Activated naive CD8-positive, alpha-beta T cell treated with anti-CD3 and anti-CD28 coated beads, Interleukin-2, amount 50 U/mL, for 24 hours (primary cell): ENCODE results near the gene ARHGEF5.
A peak's percentile ranks its signal among the peaks of the same experiment; 100 is the strongest.
"Not testable (repeated sequence)": the region's sequence is repeated elsewhere in the genome, so short reads cannot be mapped to it uniquely, and the experiment has no call there.

Experiments used
- ATAC-seq: fragments of 150-1000 bp; cut with Tn5 transposase; one replicate; pipeline ENCODE4 v1.10.0; 2021
- DNase-seq: peaks from one replicate; pipeline ENCODE4 v3.0.0; 2021
- H3K27ac Mint-ChIP-seq: one replicate; pipeline ENCODE4 v1.8.0; 2021; ENCODE audit warnings: mild to moderate bottlenecking, mixed read lengths
- H3K27me3 Mint-ChIP-seq: one replicate; pipeline ENCODE4 v1.8.0; 2021; ENCODE audit warnings: mixed read lengths
- H3K36me3 Mint-ChIP-seq: one replicate; pipeline ENCODE4 v1.8.0; 2021; ENCODE audit warnings: low read depth, mixed read lengths
- H3K4me1 Mint-ChIP-seq: one replicate; pipeline ENCODE4 v1.8.0; 2021; ENCODE audit warnings: mixed read lengths
- H3K4me3 Mint-ChIP-seq: one replicate; pipeline ENCODE4 v1.8.0; 2021; ENCODE audit warnings: mild to moderate bottlenecking, moderate library complexity, mixed read lengths
- H3K9me3 Mint-ChIP-seq: one replicate; pipeline ENCODE4 v1.8.0; 2021; ENCODE audit warnings: mixed read lengths

Gene ARHGEF5

DNA sequence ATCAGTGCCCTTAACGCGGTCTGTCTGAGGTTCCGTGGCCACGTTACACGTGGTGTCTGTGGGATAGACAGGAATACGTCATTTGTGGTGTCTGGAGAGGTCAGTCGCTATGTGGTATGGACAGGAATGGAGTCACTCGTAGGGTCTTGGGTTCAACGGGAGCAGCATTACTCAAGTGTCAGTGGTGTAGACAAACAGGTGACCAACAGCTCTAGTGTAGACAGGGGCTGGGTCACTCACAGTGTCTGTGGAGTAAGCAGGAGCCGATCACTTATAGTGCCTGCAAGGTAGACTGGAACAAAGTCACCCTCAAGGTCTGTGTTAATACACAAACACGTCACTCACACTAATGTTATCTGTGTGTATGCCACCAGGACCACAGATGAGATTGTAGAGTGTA lies 1.7 kb downstream of the ARHGEF5 start:
- not testable (repeated sequence) for DNase-seq, H3K4me1 Mint-ChIP-seq, H3K27ac Mint-ChIP-seq, H3K36me3 Mint-ChIP-seq, ATAC-seq, H3K9me3 Mint-ChIP-seq, H3K4me3 Mint-ChIP-seq, H3K27me3 Mint-ChIP-seq

DNA sequence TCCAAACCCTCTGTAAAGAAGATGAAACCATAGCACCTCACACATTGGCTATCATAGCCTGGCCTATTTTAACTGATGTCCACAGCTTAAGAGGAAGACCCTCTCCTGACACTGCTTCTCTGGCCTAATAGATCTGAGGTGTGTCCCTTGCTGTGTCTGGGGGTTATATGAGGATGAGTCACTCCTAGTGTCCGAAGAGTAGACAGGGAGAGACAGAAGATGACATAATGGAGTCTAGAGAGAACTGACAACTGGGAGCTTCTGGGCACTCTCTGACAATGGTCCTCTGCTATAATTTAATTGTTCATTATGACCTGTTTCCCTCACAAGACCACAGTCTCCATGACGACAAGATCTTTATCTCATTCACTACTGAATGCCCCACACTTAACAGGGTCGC lies 6.9 kb downstream of the ARHGEF5 start:
- DNase-seq, H3K9me3 Mint-ChIP-seq, H3K27me3 Mint-ChIP-seq, ATAC-seq, H3K4me3 Mint-ChIP-seq, H3K36me3 Mint-ChIP-seq, H3K4me1 Mint-ChIP-seq, H3K27ac Mint-ChIP-seq: not testable (repeated sequence)

- H3K36me3 Mint-ChIP-seq, H3K4me3 Mint-ChIP-seq, H3K27me3 Mint-ChIP-seq, H3K9me3 Mint-ChIP-seq, ATAC-seq, H3K27ac Mint-ChIP-seq, H3K4me1 Mint-ChIP-seq, DNase-seq: not testable (repeated sequence)
Measured at GRCh38 chr7:144365523-144365922, 10.3 kb downstream of the ARHGEF5 start.

DNA sequence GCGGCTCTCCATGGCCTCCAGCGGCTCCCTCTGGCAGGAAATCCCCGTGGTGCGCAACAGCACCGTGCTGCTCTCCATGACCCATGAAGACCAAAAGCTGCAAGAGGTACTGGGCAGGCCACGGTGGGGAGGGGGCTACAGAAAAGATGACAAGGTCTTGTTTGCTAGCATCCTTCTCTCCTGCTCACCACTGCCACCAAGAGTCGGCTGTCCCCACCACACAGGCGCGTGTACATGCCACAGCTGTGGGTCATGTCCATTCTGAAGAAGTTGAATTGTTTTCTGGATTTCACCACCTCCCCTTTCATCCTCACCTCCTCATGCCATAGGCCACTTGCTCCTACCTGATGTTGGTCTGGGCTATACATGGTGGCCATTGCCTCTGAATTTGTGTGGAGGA lies 12.0 kb downstream of the ARHGEF5 start:
- H3K27me3 Mint-ChIP-seq, ATAC-seq, H3K36me3 Mint-ChIP-seq, H3K9me3 Mint-ChIP-seq, H3K4me3 Mint-ChIP-seq, H3K27ac Mint-ChIP-seq, DNase-seq, H3K4me1 Mint-ChIP-seq: not testable (repeated sequence)

DNA sequence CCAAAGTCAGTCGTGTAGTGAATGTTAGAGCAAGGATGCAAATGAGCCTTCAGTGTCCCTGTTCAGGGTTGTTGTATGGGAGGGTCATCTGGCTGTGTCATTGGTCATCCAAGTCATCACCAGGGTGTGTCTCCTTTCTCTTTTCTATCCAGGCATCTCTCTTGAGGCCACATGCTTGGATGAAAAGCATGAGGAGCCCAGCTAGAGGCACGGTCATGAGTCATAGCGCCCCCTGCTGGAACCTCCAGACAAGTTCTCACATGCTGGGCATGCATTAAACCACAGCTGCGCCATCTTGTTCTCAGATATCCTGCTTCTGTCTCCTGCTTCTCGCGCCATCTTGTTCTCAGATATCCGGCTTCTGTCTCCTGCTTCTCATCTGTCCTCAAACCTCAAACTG lies 14.0 kb downstream of the ARHGEF5 start:
- not testable (repeated sequence) for H3K27me3 Mint-ChIP-seq, H3K27ac Mint-ChIP-seq, H3K4me3 Mint-ChIP-seq, H3K36me3 Mint-ChIP-seq, ATAC-seq, H3K4me1 Mint-ChIP-seq, DNase-seq, H3K9me3 Mint-ChIP-seq

GRCh38 chr7:144378651-144379050 lies 23.4 kb downstream of the ARHGEF5 start:
- no peak for DNase-seq
- Mint-ChIP-seq H3K4me3 (no peak overlapping the region), H3K27me3 (no peaks in the 10 kb centered on the region), H3K4me1 (no peaks in the 10 kb centered on the region), H3K9me3 (no peaks in the 10 kb centered on the region), H3K36me3 (peaks cover 11% of the 10 kb centered on the region), H3K27ac (no peak overlapping the region)
- no peak for ATAC-seq

GRCh38 chr7:144379776-144380384 lies 24.7 kb downstream of the ARHGEF5 start:
- H3K36me3 Mint-ChIP-seq: peaks cover 11% of the 10 kb centered on the region
- H3K4me3 Mint-ChIP-seq: no peak overlapping the region
- DNase-seq: no peak
- H3K9me3 Mint-ChIP-seq: no peaks in the 10 kb centered on the region
- H3K4me1 Mint-ChIP-seq: peaks cover 11% of the 10 kb centered on the region
- ATAC-seq: no peak
- no peak overlapping the region for H3K27ac Mint-ChIP-seq
- H3K27me3 Mint-ChIP-seq: no peaks in the 10 kb centered on the region

GRCh38 chr7:144384071-144384470 lies 28.9 kb downstream of the ARHGEF5 start:
- Mint-ChIP-seq H3K36me3 (peaks cover 2% of the 10 kb centered on the region), H3K4me3 (peak overlapping the region; percentile 16), H3K27me3 (no peaks in the 10 kb centered on the region), H3K27ac (peak overlapping the region; percentile 82), H3K4me1 (peaks cover 22% of the 10 kb centered on the region), H3K9me3 (no peaks in the 10 kb centered on the region)
- ATAC-seq: peak; percentile 73
- no peak for DNase-seq

GRCh38 chr7:144384555-144385245 lies 29.5 kb downstream of the ARHGEF5 start:
- DNase-seq (peak; percentile 57), ATAC-seq (peak; percentile 87)
- no peaks in the 10 kb centered on the region for H3K9me3 Mint-ChIP-seq
- H3K27ac Mint-ChIP-seq: peak overlapping the region; percentile 82
- peak overlapping the region; percentile 16 for H3K4me3 Mint-ChIP-seq
- H3K4me1 Mint-ChIP-seq: peaks cover 22% of the 10 kb centered on the region
- H3K36me3 Mint-ChIP-seq: peaks cover 2% of the 10 kb centered on the region
- H3K27me3 Mint-ChIP-seq: no peaks in the 10 kb centered on the region

GRCh38 chr7:144386741-144387140 lies 31.5 kb downstream of the ARHGEF5 start:
- Mint-ChIP-seq H3K4me1 (peaks cover 24% of the 10 kb centered on the region), H3K27me3 (no peaks in the 10 kb centered on the region), H3K9me3 (no peaks in the 10 kb centered on the region), H3K4me3 (no peak overlapping the region), H3K36me3 (no peaks in the 10 kb centered on the region), H3K27ac (peak overlapping the region; percentile 1)
- ATAC-seq (no peak), DNase-seq (no peak)

DNA sequence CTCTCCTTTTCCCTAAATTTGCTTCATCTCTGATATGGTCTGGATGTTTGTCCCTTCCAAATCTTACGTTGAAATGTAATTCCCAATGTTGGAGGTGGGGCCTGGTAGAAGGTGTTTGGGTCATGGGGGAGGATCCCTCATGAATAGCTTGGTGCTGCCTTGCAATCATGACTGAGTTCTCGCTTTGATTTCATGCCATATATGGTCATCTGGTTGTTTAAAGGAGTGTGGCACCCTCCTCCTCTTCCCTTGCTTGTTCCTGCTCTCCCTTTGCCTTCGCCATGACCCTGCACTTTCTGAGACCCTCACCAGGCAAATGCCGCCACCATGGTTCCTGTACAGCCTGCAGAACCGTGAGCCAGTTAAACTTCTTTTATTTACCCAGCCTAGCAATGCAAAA lies 33.7 kb downstream of the ARHGEF5 start:
- H3K9me3 Mint-ChIP-seq: no peaks in the 10 kb centered on the region
- peaks cover 24% of the 10 kb centered on the region for H3K4me1 Mint-ChIP-seq
- H3K4me3 Mint-ChIP-seq: no peak overlapping the region
- no peak overlapping the region for H3K27ac Mint-ChIP-seq
- ATAC-seq: no peak
- H3K27me3 Mint-ChIP-seq: peaks cover 1% of the 10 kb centered on the region
- no peaks in the 10 kb centered on the region for H3K36me3 Mint-ChIP-seq
- DNase-seq: no peak

DNA sequence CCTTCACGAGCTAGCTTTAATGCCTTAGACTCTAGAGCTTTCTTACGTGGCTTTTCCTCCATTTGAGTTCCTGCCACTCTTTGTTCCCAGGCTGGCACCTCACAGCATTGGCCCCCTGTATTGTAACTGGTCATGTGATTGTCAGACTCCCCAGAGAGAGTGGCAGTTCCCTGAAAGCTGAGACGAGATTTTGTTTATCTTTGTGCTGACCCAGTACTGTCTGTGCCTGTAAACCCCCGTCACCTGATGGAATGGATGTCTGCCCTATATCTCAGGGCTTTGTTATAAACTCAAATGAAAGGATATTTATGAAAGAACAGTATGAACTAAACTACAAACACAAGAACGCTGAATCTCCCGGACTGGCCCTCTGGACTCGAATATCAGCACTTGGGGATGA lies 35.3 kb downstream of the ARHGEF5 start:
- Mint-ChIP-seq H3K36me3 (no peaks in the 10 kb centered on the region), H3K4me1 (peaks cover 10% of the 10 kb centered on the region), H3K4me3 (no peak overlapping the region), H3K27me3 (peaks cover 3% of the 10 kb centered on the region), H3K27ac (no peak overlapping the region), H3K9me3 (no peaks in the 10 kb centered on the region)
- no peak for DNase-seq
- no peak for ATAC-seq

- H3K4me3 Mint-ChIP-seq: no peak overlapping the region
- H3K9me3 Mint-ChIP-seq: no peaks in the 10 kb centered on the region
- DNase-seq (no peak), ATAC-seq (no peak)
- H3K27me3 Mint-ChIP-seq: peaks cover 5% of the 10 kb centered on the region
- no peak overlapping the region for H3K27ac Mint-ChIP-seq
- H3K36me3 Mint-ChIP-seq: no peaks in the 10 kb centered on the region
- H3K4me1 Mint-ChIP-seq: peaks cover 10% of the 10 kb centered on the region
Measured at GRCh38 chr7:144391014-144391413, 35.8 kb downstream of the ARHGEF5 start.

- peaks cover 5% of the 10 kb centered on the region for H3K27me3 Mint-ChIP-seq
- ATAC-seq: peak; percentile 61
- no peak overlapping the region for H3K27ac Mint-ChIP-seq
Measured at GRCh38 chr7:144391823-144392255, 36.6 kb downstream of the ARHGEF5 start.

GRCh38 chr7:144397086-144397485 lies 41.9 kb downstream of the ARHGEF5 start:
- DNase-seq: no peak
- H3K4me1 Mint-ChIP-seq: no peaks in the 10 kb centered on the region
- H3K4me3 Mint-ChIP-seq: no peak overlapping the region
- no peak overlapping the region for H3K27ac Mint-ChIP-seq
- H3K9me3 Mint-ChIP-seq: no peaks in the 10 kb centered on the region
- H3K36me3 Mint-ChIP-seq: no peaks in the 10 kb centered on the region
- ATAC-seq: no peak
- peaks cover 3% of the 10 kb centered on the region for H3K27me3 Mint-ChIP-seq

More at GRCh38 chr7:144391823-144392255, 36.6 kb downstream of the ARHGEF5 start:
- H3K9me3 Mint-ChIP-seq: no peaks in the 10 kb centered on the region
- H3K4me1 Mint-ChIP-seq: peaks cover 4% of the 10 kb centered on the region
- H3K36me3 Mint-ChIP-seq: no peaks in the 10 kb centered on the region
- no peak for DNase-seq
- H3K4me3 Mint-ChIP-seq: peak overlapping the region; percentile 18
